ENCODE data around the gene HINT3.

DNA sequence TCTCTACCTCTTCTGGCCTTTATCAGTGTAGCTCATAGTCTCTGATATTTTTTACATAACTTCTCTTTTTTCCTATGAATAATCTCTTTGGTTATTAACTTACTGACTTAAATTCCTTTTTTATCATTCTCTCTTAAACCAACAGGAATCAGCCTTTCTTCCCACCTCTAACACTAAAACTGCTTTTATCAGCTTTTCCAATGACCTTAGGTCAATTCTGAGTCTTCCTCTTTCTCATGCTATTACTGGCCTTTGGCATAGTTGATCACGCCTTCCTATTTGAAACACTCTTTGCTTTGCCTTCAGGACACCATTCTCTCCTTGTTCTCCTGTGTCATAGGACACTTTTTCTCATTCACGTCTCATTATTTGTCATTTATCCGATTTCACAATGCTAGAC, 8.1 kb upstream of the HINT3 start:
- TF ChIP-seq, protein P1, sequence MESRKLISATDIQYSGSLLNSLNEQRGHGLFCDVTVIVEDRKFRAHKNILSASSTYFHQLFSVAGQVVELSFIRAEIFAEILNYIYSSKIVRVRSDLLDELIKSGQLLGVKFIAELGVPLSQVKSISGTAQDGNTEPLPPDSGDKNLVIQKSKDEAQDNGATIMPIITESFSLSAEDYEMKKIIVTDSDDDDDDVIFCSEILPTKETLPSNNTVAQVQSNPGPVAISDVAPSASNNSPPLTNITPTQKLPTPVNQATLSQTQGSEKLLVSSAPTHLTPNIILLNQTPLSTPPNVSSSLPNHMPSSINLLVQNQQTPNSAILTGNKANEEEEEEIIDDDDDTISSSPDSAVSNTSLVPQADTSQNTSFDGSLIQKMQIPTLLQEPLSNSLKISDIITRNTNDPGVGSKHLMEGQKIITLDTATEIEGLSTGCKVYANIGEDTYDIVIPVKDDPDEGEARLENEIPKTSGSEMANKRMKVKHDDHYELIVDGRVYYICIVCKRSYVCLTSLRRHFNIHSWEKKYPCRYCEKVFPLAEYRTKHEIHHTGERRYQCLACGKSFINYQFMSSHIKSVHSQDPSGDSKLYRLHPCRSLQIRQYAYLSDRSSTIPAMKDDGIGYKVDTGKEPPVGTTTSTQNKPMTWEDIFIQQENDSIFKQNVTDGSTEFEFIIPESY (IDR thresholded peaks at IDR 0.05; ENCODE audit: extremely low read depth, insufficient replicate concordance, low read length), result no peak
- TF ChIP-seq POLR2A (IDR thresholded peaks at IDR 0.05; ENCODE audit: borderline replicate concordance, extremely low read depth, insufficient read depth, insufficient read length) (no peak), EGR1 (IDR thresholded peaks at IDR 0.05; ENCODE audit: low read depth) (no peak), RAD21 (IDR thresholded peaks at IDR 0.05; ENCODE audit: low read depth) (no peak)
- TF ChIP-seq, protein P2, sequence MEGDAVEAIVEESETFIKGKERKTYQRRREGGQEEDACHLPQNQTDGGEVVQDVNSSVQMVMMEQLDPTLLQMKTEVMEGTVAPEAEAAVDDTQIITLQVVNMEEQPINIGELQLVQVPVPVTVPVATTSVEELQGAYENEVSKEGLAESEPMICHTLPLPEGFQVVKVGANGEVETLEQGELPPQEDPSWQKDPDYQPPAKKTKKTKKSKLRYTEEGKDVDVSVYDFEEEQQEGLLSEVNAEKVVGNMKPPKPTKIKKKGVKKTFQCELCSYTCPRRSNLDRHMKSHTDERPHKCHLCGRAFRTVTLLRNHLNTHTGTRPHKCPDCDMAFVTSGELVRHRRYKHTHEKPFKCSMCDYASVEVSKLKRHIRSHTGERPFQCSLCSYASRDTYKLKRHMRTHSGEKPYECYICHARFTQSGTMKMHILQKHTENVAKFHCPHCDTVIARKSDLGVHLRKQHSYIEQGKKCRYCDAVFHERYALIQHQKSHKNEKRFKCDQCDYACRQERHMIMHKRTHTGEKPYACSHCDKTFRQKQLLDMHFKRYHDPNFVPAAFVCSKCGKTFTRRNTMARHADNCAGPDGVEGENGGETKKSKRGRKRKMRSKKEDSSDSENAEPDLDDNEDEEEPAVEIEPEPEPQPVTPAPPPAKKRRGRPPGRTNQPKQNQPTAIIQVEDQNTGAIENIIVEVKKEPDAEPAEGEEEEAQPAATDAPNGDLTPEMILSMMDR (IDR thresholded peaks at IDR 0.05 in 2 of 3, conservative IDR thresholded peaks at IDR 0.05 in 1 of 3; ENCODE audit: borderline replicate concordance in 1 of 3, insufficient read depth in 1 of 3, low read depth in 2 of 3, low read length in 2 of 3), result no peak
- TF ChIP-seq, protein P3, sequence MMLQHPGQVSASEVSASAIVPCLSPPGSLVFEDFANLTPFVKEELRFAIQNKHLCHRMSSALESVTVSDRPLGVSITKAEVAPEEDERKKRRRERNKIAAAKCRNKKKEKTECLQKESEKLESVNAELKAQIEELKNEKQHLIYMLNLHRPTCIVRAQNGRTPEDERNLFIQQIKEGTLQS (IDR thresholded peaks at IDR 0.05), result no peak
- TF ChIP-seq, protein P4, sequence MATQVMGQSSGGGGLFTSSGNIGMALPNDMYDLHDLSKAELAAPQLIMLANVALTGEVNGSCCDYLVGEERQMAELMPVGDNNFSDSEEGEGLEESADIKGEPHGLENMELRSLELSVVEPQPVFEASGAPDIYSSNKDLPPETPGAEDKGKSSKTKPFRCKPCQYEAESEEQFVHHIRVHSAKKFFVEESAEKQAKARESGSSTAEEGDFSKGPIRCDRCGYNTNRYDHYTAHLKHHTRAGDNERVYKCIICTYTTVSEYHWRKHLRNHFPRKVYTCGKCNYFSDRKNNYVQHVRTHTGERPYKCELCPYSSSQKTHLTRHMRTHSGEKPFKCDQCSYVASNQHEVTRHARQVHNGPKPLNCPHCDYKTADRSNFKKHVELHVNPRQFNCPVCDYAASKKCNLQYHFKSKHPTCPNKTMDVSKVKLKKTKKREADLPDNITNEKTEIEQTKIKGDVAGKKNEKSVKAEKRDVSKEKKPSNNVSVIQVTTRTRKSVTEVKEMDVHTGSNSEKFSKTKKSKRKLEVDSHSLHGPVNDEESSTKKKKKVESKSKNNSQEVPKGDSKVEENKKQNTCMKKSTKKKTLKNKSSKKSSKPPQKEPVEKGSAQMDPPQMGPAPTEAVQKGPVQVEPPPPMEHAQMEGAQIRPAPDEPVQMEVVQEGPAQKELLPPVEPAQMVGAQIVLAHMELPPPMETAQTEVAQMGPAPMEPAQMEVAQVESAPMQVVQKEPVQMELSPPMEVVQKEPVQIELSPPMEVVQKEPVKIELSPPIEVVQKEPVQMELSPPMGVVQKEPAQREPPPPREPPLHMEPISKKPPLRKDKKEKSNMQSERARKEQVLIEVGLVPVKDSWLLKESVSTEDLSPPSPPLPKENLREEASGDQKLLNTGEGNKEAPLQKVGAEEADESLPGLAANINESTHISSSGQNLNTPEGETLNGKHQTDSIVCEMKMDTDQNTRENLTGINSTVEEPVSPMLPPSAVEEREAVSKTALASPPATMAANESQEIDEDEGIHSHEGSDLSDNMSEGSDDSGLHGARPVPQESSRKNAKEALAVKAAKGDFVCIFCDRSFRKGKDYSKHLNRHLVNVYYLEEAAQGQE (IDR thresholded peaks at IDR 0.05; ENCODE audit: low read depth), result no peak
